PC-3 (cell line): ENCODE data around the gene ADGRL3. TPM values are rescaled to one million over a fixed set of nuclear protein-coding genes. Genes with fewer than 3 reads are reported as not detected.

Experiments
- ATAC-seq: fragments of 200-7000 bp; cut with Tn5 transposase; 2 replicates; pipeline ENCODE4 v1.9.1; 2020; ENCODE audit warnings: mild to moderate bottlenecking, moderate library complexity
- BruUV-seq: library from RNA; stranded (reverse); fragments of 400-500 nt; replicated peaks from 2 replicates; lab custom pipeline; 2021; lab: Mats Ljungman, UMichigan
- CTCF ChIA-PET: fragments of 300-600 bp; sonication (Branson Sonifier 250); formaldehyde crosslinking; loops from one replicate; lab custom pipeline; 2022; ENCODE audit warnings: antibody characterized with exemption; lab: Charles Lee
- POLR2A ChIA-PET: fragments of 300-600 bp; sonication (Branson Sonifier 250); formaldehyde crosslinking; loops from one replicate; lab custom pipeline; 2022; ENCODE audit warnings: antibody characterized with exemption; ENCODE audit not compliant: unreplicated experiment; lab: Charles Lee
- DNase-seq: peaks from one replicate; pipeline ENCODE4 v3.0.0-alpha.2; 2015
- H2AFZ ChIP-seq: fragments of 300-600 bp; sonication (generic); 2 replicates; pipeline ENCODE4 v1.6.0; 2016; ENCODE audit warnings: antibody characterized with exemption, low read length
- H3F3A ChIP-seq: fragments of 300-600 bp; sonication (generic); one replicate; pipeline ENCODE4 v1.6.0; 2017; ENCODE audit warnings: antibody characterized with exemption, low read length, control low read depth, mild to moderate bottlenecking; ENCODE audit not compliant: unreplicated experiment
- H3K27ac ChIP-seq: fragments of 300-600 bp; sonication (generic); 2 replicates; pipeline ENCODE4 v1.5.1; 2016; ENCODE audit warnings: mild to moderate bottlenecking, low read length
- H3K27me3 ChIP-seq: fragments of 300-600 bp; sonication (generic); 2 replicates; pipeline ENCODE4 v1.6.1; 2016; ENCODE audit warnings: low read length, mixed read lengths
- H3K36me3 ChIP-seq: fragments of 300-600 bp; sonication (generic); 2 replicates; pipeline ENCODE4 v1.6.1; 2016; ENCODE audit warnings: low read depth, mixed run types, low read length, mixed read lengths
- H3K4me1 ChIP-seq: fragments of 300-600 bp; sonication (generic); 2 replicates; pipeline ENCODE4 v1.5.1; 2016; ENCODE audit warnings: low read length; ENCODE audit not compliant: insufficient read depth
- H3K4me2 ChIP-seq: fragments of 300-600 bp; sonication (generic); 2 replicates; pipeline ENCODE4 v1.6.0; 2016; ENCODE audit warnings: low read length
- H3K4me3 ChIP-seq: fragments of 300-600 bp; sonication (generic); 2 replicates; pipeline ENCODE4 v1.5.1; 2016; ENCODE audit warnings: mild to moderate bottlenecking, low read length, mixed read lengths
- H3K79me2 ChIP-seq: fragments of 300-600 bp; sonication (generic); 2 replicates; pipeline ENCODE4 v1.6.1; 2017; ENCODE audit warnings: low read length, mixed read lengths
- H3K9ac ChIP-seq: fragments of 300-600 bp; sonication (generic); 2 replicates; pipeline ENCODE4 v1.6.0; 2016; ENCODE audit warnings: mild to moderate bottlenecking, low read length
- H3K9me2 ChIP-seq: fragments of 300-600 bp; sonication (generic); replicated peaks from 2 replicates; pipeline ENCODE4 v1.6.1; 2016; ENCODE audit warnings: mixed run types, low read length, mixed read lengths
- H3K9me3 ChIP-seq: fragments of 300-600 bp; sonication (generic); 2 replicates; pipeline ENCODE4 v1.6.1; 2016; ENCODE audit warnings: low read length, mixed read lengths
- H4K20me1 ChIP-seq: fragments of 300-600 bp; sonication (generic); 2 replicates; pipeline ENCODE4 v1.6.1; 2016; ENCODE audit warnings: low read length, mixed read lengths
- EZH2 ChIP-seq: fragments of 300-600 bp; sonication (generic); IDR thresholded peaks from one replicate; pipeline ENCODE4 v1.6.1; 2017; ENCODE audit warnings: antibody characterized with exemption, mild to moderate bottlenecking, low read length; ENCODE audit not compliant: unreplicated experiment
- EZH2phosphoT487 ChIP-seq: fragments of 300-600 bp; sonication (generic); IDR thresholded peaks from 2 replicates; pipeline ENCODE4 v1.6.1; 2018; ENCODE audit warnings: mild to moderate bottlenecking, antibody characterized with exemption, low read length, borderline replicate concordance
- intact Hi-C: fragments of 100-400 bp; cut with micrococcal nuclease; formaldehyde crosslinking; loops from 2 replicates; pipeline ENCODE4 v1.9.0; 2023
- total RNA-seq: library from RNA; depleted of rRNA; stranded (reverse); fragments of >200 nt; gene quantifications from 2 replicates; pipeline ENCODE4 v1.2.3, GENCODE V29; 2014
- TF ChIP-seq, protein P1 (sequence below): fragments of 300-600 bp; sonication (generic); conservative IDR thresholded peaks from 2 replicates; pipeline ENCODE4 v1.5.1; 2017; ENCODE audit warnings: antibody characterized with exemption, low read depth, mild to moderate bottlenecking, low read length

Gene ADGRL3
- total RNA-seq, 1 experiment from 2014 or later: 0.66 TPM

GRCh38 chr4:61561028-61561427, 360.9 kb downstream of the ADGRL3 start:
- H3F3A ChIP-seq: no peaks in the 10 kb centered on the region
- H3K9ac ChIP-seq: no peak overlapping the region
- CTCF ChIA-PET: no interaction called here

DNA sequence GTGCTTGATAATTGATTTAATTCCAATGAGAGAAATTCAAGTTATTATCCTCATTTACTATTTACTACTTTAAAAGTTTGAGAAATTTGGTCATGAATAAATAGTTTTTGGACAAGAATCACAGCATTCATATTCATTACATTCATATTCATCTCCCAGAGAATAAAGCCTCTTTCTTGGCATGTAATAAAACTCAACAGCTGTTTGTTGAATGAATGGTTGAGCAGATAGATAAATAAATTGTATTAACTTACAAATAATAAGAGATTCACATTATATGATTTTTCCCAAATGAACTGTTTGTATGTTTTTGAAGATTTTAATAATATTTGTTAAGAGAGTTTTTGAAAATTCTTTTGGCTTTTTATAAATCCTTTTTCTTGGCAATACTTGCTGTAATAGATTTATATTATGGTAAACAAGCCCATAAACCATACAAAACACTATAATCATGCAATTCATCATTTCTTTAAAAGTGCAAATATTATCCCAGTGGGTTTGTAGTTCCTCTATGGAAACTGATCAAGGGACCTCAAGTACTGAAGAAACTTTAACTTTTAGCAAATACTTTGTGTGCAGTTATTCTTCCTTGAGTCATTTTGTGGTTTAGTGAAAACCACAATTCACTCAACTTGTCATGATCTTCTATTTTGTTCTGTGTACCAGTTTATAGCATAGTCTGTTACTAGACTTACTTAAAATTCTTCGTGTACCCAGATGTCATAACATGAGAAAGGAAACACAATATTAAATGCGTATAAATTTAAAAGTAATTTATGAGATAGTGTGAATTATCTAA, 371.8 kb downstream of the ADGRL3 start:
- peak; percentile 89 for DNase-seq

More at GRCh38 chr4:61561028-61561427, 360.9 kb downstream of the ADGRL3 start:
- Histone ChIP-seq H3K27ac (no peak overlapping the region), H3K27me3 (no peaks in the 10 kb centered on the region), H3K36me3 (no peaks in the 10 kb centered on the region), H3K79me2 (no peaks in the 10 kb centered on the region), H3K4me2 (no peak overlapping the region), H3K4me3 (no peak overlapping the region), H4K20me1 (no peaks in the 10 kb centered on the region), H3K9me3 (no peaks in the 10 kb centered on the region), H2AFZ (no peak overlapping the region), H3K9me2 (no peaks in the 10 kb centered on the region), H3K4me1 (peaks cover 8% of the 10 kb centered on the region)
- DNase-seq: no peak
- no TSS peak for BruUV-seq
- no peak for TF ChIP-seq EZH2phosphoT487
- no peak for TF ChIP-seq EZH2
- ATAC-seq: no peak
- intact Hi-C loops: no loop called here
- POLR2A ChIA-PET: no interaction called here

GRCh38 chr4:61575796-61576195, 375.7 kb downstream of the ADGRL3 start:
- ATAC-seq (peak; percentile 65), DNase-seq (peak; percentile 68)
- Histone ChIP-seq H3K4me3 (no peak overlapping the region), H3K27ac (peak overlapping the region; percentile 10; the same call in 1 of the 2 replicates), H3K36me3 (no peaks in the 10 kb centered on the region), H3K27me3 (no peaks in the 10 kb centered on the region), H3K79me2 (no peaks in the 10 kb centered on the region), H3K9me2 (no peaks in the 10 kb centered on the region), H3F3A (no peaks in the 10 kb centered on the region), H3K9ac (no peak overlapping the region), H3K4me2 (peak overlapping the region; percentile 40), H3K9me3 (no peaks in the 10 kb centered on the region), H4K20me1 (no peaks in the 10 kb centered on the region), H2AFZ (no peak overlapping the region), H3K4me1 (peaks cover 30% of the 10 kb centered on the region)
- ChIA-PET CTCF (no interaction called here), POLR2A (no interaction called here)
- intact Hi-C loops: no loop called here
- TF ChIP-seq EZH2 (no peak), EZH2phosphoT487 (no peak)
- TF ChIP-seq, protein P1, sequence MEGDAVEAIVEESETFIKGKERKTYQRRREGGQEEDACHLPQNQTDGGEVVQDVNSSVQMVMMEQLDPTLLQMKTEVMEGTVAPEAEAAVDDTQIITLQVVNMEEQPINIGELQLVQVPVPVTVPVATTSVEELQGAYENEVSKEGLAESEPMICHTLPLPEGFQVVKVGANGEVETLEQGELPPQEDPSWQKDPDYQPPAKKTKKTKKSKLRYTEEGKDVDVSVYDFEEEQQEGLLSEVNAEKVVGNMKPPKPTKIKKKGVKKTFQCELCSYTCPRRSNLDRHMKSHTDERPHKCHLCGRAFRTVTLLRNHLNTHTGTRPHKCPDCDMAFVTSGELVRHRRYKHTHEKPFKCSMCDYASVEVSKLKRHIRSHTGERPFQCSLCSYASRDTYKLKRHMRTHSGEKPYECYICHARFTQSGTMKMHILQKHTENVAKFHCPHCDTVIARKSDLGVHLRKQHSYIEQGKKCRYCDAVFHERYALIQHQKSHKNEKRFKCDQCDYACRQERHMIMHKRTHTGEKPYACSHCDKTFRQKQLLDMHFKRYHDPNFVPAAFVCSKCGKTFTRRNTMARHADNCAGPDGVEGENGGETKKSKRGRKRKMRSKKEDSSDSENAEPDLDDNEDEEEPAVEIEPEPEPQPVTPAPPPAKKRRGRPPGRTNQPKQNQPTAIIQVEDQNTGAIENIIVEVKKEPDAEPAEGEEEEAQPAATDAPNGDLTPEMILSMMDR: no peak
- BruUV-seq: no TSS peak

More for the DNA sequence above, 371.8 kb downstream of the ADGRL3 start:
- H3K9me2 ChIP-seq: no peaks in the 10 kb centered on the region
- POLR2A ChIA-PET: no interaction called here
- peak overlapping the region; percentile 15; the same call in 1 of the 2 replicates for H3K27ac ChIP-seq
- H3F3A ChIP-seq: no peaks in the 10 kb centered on the region
- no peaks in the 10 kb centered on the region for H3K79me2 ChIP-seq
- TF ChIP-seq, protein P1: no peak
- TF ChIP-seq EZH2phosphoT487 (no peak), EZH2 (no peak)
- no peaks in the 10 kb centered on the region for H3K9me3 ChIP-seq
- H4K20me1 ChIP-seq: no peaks in the 10 kb centered on the region
- no peaks in the 10 kb centered on the region for H3K27me3 ChIP-seq
- H3K4me2 ChIP-seq: no peak overlapping the region
- CTCF ChIA-PET: no interaction called here
- ATAC-seq: peak; percentile 87
- BruUV-seq: no TSS peak
- no peak overlapping the region for H3K9ac ChIP-seq
- H3K4me3 ChIP-seq: no peak overlapping the region
- H3K4me1 ChIP-seq: peaks cover 26% of the 10 kb centered on the region
- no peaks in the 10 kb centered on the region for H3K36me3 ChIP-seq
- no peak overlapping the region for H2AFZ ChIP-seq
- intact Hi-C loops: loop anchor here (1.0 to 5.0 kb wide), 2 partner anchors 110 to 360 kb away; no protein-coding TSS in a partner anchor
